HG02938 (cell line): ENCODE results near the gene PRDM15.

ENCODE experiments used
- ATAC-seq: cut with Tn5 transposase; IDR thresholded peaks from one replicate; pipeline ENCODE4 v1.9.1; 2021; ENCODE audit warnings: mild to moderate bottlenecking, moderate library complexity; ENCODE audit not compliant: unreplicated experiment

PRDM15 gene

DNA sequence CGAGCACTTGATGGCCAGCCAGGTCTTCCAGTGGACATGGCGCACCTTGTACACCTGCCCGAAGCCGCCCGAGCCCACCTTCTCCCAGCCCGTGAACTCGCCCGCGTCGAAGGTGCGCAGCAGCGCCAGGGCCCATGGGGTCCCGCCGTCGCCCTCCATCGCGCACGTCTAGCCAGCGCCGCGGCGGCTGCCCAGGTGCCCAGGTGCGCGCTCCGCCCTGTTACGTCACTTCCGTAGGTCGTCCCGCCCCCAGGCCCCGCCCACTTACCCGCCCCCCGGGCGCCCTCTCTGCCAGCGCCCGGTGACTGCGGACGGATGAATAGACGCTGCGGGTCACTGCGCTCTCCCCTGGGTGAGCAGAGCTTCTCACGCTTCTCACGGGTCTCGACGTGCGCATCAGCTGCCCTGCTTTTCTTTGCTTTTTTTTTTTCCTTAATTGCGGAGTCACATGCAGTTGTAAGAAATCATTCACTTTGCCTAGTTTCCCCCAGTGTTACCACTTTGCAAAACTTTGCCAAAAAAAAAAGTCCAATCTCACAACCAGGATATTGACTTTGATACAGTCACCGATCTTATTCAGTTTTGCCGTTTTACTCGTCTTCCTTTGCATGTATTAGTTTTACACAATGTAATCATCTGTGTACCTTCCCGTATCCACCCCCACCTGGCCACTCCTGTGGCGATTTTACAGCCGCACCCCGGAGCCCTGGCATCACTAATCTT is 112.1 kb downstream of the PRDM15 start, which contains the start of gene RIPK4:
Gene RIPK4 (minus strand): TSS at position 170 of the 723 bp plus-strand sequence. CDS start 11 bp downstream, at position 159.
- ATAC-seq = no peak

DNA sequence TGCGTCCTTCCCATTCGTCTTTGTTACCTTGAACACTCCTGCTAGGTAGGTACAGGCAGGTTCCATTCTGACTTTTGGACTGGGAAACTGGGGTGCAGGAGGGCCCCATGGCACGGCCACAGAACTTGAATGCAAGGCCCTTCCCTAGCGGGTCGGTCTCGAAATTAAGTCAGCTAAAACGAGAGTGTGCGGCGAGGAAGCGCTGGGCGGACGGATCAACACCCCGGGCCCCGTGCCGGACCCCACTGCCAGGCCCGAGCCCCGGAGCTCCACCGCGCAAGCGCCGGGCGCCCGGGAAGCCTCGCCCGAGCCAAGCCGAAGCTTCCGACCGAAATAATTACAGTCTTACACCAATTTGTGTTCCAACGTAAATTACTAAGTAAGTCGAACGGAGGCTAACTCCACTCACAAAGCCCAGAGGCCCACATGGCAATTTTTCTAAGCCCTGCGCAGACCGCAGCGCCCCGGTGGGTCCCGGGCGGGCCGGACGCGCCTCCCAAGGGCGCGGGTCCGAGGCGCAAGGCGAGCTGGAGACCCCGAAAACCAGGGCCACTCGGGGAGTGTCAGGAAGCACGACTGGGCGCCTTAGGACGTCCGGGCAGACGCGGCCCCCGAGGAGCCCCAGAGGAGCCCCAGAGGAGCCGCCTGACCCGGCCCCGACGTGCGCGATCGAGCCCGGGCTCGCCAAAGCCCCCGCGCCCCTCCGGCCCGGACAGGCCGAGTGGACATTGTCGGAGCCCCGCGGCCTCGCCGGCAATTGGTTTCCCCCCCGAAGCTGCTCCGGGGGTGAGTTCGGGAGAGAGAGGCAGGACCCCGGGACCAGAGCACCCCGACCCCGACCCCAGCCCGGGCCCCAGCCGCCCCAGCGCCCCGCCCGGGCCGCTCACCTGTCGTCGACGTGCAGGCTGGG is 112.9 kb downstream of the PRDM15 start:
- ATAC-seq = no peak

DNA sequence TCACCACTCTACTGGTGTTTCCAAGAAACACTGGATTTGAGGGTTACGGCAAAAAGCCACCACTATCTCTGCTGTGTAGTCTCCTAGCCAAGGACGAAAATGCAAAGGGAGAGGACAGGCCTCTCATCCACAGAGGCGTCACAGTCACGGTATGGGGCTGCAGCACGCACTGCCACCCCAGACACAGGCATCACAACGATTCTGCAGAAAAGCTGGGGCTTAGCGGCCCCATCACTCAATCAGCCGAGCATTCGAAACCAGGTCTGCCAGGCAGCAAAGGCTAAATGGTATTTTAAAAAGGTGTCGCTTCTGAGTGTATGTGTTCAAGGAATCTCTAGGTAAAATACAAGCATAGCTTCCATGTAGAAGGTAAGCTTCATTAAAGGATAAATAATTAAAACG is 113.7 kb downstream of the PRDM15 start:
- ATAC-seq = no peak

DNA sequence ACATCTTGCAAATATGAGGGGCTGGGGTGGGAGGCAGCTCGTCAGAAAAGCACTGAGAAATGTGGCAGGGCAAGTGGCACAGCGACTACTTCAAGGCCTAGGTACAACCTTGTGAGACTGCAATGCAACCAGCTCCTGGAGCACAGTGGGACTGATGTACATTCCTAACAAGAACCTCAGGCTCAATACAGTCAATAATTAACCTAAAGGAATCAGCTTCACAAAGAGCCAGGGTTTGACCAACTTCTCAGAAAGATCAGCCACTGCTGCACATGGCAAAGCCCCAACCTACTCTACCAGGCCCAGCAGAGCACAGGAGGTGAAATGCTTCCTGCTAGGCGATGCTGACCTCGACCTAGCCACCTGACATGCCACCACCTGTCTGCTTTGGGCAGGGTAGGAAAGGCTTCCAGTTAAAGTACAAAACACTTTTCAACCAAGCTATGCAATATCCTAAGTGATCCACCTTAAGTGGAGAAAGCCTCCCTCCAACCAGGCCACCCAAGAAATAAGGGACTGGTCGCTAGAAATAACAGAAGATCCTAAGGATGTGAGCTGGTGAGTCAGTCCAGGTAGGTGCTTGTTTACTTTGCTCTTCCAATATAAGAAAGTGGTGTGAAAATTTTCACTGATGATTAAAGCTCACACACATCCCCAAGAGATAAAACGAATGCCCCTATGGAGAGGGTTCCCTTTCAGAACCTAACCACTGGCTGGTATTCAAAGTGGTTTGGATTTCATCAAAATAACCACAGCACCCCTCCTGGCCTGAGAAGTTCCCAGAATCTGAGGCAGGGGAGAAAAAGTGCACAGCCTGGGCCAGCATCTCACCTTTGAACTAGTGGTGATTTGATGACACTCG is 114.4 kb downstream of the PRDM15 start:
- no peak for ATAC-seq

DNA sequence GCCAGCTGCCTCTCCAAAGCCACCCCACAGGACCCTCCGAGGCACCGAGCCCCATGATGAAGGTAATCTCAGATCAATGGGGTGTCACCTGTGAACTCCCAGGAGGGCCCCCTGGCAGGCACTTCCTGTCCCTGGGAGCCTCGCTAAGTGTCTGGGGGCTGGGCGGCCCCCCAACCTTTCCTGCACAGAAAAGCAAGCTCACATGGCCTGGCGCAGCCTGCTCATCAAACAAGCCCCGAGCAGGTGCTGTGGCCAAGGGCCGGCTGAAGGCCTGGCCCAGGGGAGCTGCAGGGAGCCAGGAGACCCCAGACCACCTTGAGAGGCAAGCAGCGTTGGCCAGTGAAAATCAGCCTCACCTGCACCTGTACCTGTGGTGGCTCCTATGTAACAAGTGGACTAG is 115.1 kb downstream of the PRDM15 start:
- no peak for ATAC-seq

DNA sequence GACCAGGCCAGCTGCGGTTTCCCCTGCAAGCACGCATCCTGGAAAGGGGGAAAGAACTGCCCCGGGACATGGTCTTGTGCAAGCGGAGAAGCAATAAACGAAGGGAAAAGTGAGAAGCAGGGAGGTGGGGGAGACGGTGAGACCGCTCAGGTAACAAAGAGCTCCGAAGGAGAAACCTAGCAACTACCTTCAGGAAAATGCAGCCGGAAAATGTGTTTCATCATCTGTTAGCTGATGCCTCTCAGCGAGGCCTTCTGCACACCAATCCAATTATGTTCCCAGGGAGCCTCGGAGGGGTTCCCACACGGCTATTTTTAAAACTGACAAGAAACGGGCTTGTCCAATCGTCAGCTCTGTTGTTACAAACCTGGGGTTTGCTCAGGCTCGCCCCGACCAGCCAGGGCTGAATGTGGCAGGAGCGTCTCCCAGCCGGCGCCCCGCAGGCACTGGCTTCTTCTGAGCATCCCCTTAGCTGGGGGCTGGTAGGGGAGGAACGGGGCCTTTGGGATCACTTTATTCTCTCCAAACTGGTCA is 115.7 kb downstream of the PRDM15 start:
- ATAC-seq = no peak

DNA sequence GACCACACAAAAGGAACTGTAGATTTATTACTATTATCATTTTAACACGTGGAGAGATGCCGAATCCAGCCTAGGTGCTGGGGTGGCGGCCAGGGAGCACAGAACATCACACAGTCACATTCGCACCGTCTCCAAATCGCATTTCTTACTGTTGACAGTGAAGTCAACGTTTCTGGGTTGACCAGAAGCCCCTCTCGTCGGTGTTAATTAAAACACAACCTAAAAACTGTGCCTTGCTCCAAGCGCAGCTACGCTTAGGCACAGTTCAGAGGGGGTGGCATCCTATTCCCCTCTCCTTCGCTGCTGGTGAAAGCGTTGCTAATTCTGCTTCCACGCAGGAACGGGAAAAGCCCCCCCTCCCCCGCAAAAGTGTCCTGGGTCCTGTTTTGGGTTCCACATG is 116.4 kb downstream of the PRDM15 start:
- no peak for ATAC-seq

DNA sequence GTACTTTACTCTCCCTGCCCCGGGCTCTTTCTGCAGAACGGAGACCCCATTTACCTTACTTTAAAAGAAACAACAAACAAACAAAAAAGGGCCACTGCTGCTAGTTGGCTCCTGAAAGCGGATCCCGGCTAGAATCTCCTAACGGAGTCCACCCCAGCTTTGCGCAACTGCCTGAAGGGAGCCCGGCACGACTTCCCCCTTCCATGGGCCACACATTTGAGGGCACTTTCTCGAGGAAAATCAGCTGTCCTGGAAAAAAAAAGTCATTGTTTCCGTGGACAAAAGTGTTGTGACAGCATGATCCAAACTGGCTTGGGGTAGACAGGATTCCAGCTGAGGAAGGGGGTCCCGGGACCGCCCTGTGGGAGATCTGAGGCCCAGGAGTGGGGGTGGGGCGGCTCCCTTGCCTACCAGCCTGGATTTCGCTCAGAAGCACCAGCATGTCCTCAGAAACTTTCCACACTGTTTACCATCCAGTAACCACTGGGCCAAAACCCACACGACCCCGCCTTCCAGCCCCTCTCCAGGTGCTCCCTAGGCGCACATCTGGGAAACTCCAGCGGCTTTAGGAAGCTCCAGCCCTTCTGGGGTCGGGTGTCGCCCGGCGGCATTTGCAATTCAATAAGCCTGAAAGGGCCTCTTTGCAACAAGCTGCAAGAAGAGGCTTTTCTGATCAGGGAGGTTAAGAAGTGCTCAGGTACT is 117.1 kb downstream of the PRDM15 start:
- no peak for ATAC-seq

DNA sequence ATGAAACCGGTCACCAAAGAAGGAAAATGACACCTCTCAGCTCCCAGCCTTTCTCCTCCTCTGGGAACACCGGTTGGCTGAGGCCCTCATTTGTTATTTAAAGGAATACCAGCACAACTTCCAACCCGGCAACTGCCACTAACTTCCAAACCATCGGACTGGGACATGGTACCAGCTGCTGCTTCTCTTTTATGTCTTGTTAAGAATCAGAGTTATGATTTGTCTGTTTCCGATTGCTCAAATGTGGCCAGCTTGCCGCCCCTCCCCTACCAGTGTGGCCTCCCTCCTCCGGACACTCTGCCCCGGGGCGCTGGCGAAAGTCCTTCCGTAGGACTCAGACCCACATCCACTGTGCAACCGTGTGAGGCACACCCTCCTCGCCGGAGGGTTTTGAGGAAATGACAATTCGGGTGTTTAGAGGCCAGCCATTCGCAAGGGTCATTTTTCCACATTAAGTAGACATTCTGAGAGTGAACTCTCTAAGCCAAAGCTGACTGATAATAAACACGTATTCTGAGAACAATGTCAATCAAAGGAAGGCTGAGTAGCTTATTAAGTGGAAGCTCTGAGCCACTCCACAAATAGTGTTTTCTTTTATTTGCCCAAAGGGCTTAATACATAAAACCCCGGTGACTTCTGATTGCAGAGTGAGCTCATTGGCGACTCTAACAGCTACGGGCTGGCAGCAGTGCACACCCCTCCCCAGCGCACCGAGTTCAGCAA is 117.8 kb downstream of the PRDM15 start:
- no peak for ATAC-seq

DNA sequence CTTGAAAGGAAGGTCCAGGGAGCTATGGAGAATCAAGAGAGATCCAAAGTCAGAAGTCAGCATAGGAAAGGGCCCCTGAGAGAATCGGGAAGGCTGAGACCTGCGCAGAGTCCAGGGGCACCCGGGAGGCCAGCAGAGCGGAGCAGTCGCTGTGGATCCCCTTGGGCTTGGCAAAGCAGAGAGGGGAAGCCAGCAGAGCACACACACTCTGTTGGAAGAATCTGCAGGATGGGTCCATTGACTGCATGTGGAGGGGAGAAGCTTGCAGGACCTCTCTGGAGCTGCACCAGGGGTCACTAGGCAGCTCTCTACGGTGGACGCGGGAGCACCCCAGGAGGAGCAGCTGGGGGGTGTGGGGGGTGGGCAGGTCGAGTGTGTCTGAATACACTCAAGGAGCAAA is 118.7 kb downstream of the PRDM15 start:
- no peak for ATAC-seq

DNA sequence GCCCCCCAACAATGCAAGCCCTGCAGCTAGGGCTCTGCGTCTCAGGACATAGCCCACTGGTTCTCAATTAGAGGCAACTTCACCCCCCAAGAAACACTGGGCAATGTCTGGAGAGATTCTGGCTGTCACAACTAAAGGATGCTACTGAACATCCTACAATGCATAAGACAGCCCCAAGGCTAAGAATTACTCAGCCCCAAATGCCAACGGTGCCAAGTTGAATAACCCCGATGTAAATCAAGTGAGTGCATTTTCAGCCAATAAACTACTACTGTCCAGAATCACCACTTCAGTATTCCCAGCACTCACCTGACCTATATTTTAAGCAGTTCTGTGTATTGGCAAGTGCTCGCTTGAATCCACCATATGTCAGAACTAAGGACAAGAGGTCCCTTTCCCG is 119.2 kb downstream of the PRDM15 start:
- ATAC-seq = no peak

DNA sequence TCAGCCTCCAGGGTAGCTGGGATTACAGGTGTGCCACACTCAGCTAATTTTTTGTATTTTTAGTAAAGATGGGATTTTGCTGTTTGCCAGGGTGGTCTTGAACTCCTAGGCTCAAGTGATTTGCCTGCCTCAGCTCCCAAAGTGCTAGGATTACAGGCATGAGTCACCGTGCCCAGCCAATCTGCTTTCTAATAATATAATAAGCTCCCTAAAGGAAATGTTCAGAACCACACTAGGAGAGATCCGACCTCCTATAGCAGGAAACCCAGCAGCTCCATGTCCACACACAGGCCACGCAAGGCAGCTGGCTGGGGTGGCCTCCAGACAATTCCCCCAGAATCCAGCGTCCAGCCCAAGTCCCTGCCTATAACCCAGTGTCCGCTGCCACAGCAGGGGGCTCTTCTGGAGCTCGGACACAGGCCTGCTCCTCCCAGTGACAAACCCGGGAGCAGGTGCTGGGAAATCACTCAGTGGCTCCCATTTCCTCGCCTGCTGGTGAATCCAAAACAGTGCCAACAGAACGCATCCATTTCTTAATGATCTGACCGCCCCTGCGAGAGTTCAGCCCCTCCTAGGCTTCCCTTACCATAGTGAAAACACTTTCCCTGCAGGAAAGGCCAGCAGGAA is 119.8 kb downstream of the PRDM15 start:
- no peak for ATAC-seq

DNA sequence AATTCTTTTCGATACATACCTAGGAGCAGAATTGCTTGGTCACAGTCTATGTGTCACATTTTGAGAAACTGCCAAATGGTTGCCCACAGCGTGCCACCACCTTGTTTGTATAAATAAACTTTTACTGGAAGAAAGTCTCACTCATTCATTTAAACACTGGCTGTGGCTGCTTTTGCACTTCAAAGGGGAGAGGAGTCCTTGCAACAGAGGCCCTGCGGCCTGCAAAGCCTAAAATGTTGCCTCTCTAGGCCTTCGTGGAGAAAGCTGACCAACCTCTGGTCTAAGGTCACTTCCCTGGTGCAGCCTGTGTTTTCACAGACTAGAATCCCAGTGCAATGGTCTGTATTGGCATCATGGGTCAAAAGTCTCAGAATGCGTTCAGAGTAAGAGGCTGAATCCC is 120.6 kb downstream of the PRDM15 start:
- no peak for ATAC-seq

DNA sequence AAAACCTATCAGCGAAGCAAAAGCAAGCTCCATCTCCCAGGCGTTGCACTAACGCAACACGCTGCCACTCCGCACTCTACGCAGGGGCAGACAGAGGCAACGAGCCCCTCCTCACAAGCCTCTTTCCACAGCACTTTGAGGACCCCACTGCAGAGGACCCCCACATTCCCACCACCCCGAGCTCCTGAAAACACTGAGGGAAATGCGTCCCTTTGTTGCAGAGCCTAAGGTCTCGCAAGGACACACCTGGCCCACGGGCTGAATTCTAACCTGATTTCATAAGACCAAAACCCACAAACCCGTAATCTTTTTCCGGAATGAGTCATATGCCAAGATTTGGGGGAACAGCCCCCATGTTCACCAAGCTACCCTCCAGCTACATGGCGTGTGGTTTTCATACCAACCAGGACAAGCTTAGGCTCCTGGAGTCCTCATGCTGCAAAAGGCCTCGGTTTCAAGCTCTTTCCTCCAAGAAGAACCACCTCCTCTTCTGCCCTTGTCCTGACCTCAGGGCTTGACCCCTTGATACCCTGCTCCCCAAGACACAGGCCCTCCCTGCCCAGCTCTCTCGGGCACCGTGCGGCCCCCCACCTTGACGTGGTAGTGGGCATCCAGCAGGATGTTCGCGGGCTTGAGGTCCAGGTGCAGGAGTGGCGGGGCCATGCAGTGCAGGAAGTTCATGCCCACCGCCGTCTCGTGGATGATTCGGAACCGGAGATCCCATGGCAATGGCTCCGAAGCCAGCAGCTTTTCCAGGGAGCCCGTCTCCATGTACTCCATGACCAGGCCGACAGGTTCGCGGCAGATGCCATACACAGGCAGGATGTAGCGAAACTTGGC is 123.0 kb downstream of the PRDM15 start:
- ATAC-seq = no peak

DNA sequence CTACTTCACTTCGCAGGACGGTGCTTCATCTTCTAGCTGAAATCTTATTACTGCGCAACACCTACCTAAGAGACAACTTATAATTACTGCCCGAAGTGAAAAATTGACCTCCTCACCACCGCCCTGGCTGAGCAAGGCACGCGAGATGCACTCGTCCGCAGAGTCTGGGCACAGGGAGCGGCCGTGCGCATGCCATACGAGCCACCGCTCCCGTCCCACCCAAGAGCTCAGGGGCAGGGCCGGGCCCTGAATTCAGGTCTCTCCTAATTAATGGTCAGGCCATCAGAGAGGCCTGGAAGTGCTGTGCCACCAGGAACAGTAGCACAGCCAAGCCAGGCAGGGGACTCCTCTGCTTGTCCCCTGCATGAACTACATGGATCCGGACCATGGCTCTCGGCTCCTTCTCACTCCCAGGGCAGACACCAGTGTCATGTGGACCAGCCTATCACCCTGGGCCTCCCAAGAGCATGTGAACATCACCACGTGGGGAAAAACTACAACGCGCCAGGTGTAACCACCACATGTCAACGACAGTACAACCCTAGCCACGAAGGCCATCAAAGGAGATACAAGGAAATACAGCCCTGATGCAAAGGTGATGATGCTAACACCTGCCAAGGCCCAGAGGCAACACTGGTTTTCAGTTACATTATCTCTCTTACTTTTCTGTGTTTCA is 123.7 kb downstream of the PRDM15 start:
- no peak for ATAC-seq

DNA sequence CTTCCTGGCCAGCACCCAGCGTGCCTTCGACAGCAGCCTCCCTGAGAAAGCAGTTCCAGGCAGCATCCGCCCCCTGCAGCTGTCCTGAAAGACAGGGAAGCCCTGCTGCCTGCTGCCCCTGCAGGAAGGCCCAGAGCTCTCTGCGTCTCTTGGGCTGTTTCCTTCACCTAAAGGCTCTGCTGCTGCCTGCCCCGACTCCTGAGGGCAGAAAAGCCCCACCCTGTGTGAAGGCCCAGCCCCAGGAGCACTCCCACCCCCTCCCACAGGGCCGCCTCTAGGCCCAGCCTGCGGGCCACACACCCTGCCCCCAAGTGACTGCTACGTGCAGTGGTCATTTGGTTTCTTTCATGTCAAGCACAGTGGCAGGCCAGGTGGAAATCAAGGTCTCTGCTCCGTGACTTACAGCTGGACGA is 124.7 kb downstream of the PRDM15 start:
- ATAC-seq = no peak

DNA sequence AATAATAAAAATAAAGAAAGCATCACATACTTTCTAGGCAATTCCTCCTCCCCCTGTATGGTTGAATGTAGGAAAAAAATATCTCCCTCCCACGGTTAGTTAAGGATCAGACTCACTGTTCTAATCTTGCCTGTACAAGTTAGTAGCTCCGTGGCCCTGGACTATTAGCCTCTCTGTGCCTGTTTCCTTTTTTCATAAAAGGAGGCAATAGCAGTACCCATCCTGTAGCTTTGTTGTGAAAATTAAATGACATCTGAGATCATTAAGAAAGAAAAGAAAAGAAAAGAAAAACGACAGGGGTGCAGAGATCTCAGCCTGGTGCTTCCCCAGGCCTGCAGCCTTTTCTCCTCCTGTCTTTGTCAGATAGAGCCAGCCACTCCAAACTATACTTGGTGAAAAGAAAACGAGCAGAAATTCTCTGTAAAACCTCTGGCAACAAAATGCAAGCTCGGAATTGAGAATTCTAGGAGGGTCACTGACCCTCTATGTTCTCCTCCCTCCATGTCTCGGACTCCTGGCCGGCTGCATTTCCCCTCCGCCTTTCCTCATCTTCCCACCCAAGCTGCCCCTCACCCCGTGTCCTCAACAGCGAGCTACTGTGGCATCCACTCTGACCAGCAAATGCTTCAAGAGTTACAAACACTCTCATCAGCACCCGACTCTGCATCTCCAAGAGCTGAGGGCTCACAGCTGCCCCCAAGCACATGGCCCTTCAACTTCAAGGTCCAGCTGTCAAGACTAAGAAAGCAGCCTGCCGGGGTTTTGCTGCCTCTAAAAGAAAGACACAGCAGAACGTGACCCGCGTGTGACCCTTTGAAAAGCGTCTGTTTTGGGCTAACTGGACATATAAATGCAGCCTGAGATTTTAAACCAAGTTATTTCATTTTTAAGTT is 125.9 kb downstream of the PRDM15 start:
- no peak for ATAC-seq
